ENCODE data around the gene DOHH.

DOHH gene

GRCh38 chr19:3516675-3517207 lies 16.3 kb upstream of the DOHH start:
- H3K4me3 ChIP-seq (ENCODE audit: low read length): no peak overlapping the region
- no peak overlapping the region for H3K27ac ChIP-seq (ENCODE audit: low read depth, low read length)
- H3K27me3 ChIP-seq (ENCODE audit: insufficient read depth, low read length): no peaks in the 10 kb centered on the region
- H3K36me3 ChIP-seq (ENCODE audit: insufficient read depth, low read length): peaks cover 4% of the 10 kb centered on the region; the same call in 1 of the 2 replicates
- H3K9me3 ChIP-seq (ENCODE audit: insufficient read depth, low read depth, low read length): no peaks in the 10 kb centered on the region
- no peak overlapping the region for H3K9ac ChIP-seq (ENCODE audit: low read depth, low read length)
- 92% methylated on average over 15 of the region's 15 CpGs for WGBS
- H3K4me1 ChIP-seq (ENCODE audit: insufficient read depth, low read length): peaks cover 19% of the 10 kb centered on the region

GRCh38 chr19:3515891-3516422 lies 15.5 kb upstream of the DOHH start:
- Histone ChIP-seq H3K27me3 (ENCODE audit: insufficient read depth, low read length) (no peaks in the 10 kb centered on the region), H3K9ac (ENCODE audit: low read depth, low read length) (no peak overlapping the region), H3K36me3 (ENCODE audit: insufficient read depth, low read length) (peaks cover 4% of the 10 kb centered on the region; the same call in 1 of the 2 replicates), H3K4me3 (ENCODE audit: low read length) (no peak overlapping the region), H3K27ac (ENCODE audit: low read depth, low read length) (no peak overlapping the region), H3K9me3 (ENCODE audit: insufficient read depth, low read depth, low read length) (no peaks in the 10 kb centered on the region), H3K4me1 (ENCODE audit: insufficient read depth, low read length) (peaks cover 19% of the 10 kb centered on the region)
- WGBS: 89% methylated on average over 15 of the region's 15 CpGs

- Histone ChIP-seq H3K27ac (ENCODE audit: low read depth, low read length) (no peak overlapping the region), H3K9me3 (ENCODE audit: insufficient read depth, low read depth, low read length) (no peaks in the 10 kb centered on the region), H3K27me3 (ENCODE audit: insufficient read depth, low read length) (no peaks in the 10 kb centered on the region), H3K36me3 (ENCODE audit: insufficient read depth, low read length) (0 out of 2 replicates have a peak, but pooled peaks cover 8% of the 10 kb centered on the region), H3K9ac (ENCODE audit: low read depth, low read length) (no peak overlapping the region), H3K4me3 (ENCODE audit: low read length) (no peak overlapping the region), H3K4me1 (ENCODE audit: insufficient read depth, low read length) (peaks cover 19% of the 10 kb centered on the region)
- WGBS: 89% methylated on average over 12 of the region's 12 CpGs
Observed at GRCh38 chr19:3514930-3515329, 14.5 kb upstream of the DOHH start.

- Histone ChIP-seq H3K9ac (ENCODE audit: low read depth, low read length) (no peak overlapping the region; the same call in 1 of the 2 replicates), H3K27me3 (ENCODE audit: insufficient read depth, low read length) (no peaks in the 10 kb centered on the region), H3K27ac (ENCODE audit: low read depth, low read length) (no peak overlapping the region), H3K4me1 (ENCODE audit: insufficient read depth, low read length) (peaks cover 8% of the 10 kb centered on the region), H3K9me3 (ENCODE audit: insufficient read depth, low read depth, low read length) (no peaks in the 10 kb centered on the region), H3K4me3 (ENCODE audit: low read length) (no peak overlapping the region), H3K36me3 (ENCODE audit: insufficient read depth, low read length) (peaks cover 19% of the 10 kb centered on the region; the same call in 1 of the 2 replicates)
- 93% methylated on average over 23 of the region's 23 CpGs for WGBS
Observed at GRCh38 chr19:3513229-3514140, 13.0 kb upstream of the DOHH start.

- Histone ChIP-seq H3K36me3 (ENCODE audit: insufficient read depth, low read length) (peaks cover 19% of the 10 kb centered on the region; the same call in 1 of the 2 replicates), H3K4me3 (ENCODE audit: low read length) (no peak overlapping the region), H3K9ac (ENCODE audit: low read depth, low read length) (no peak overlapping the region), H3K4me1 (ENCODE audit: insufficient read depth, low read length) (0 out of 2 replicates have a peak, but pooled peaks cover 1% of the 10 kb centered on the region), H3K27me3 (ENCODE audit: insufficient read depth, low read length) (no peaks in the 10 kb centered on the region), H3K9me3 (ENCODE audit: insufficient read depth, low read depth, low read length) (no peaks in the 10 kb centered on the region), H3K27ac (ENCODE audit: low read depth, low read length) (no peak overlapping the region)
- WGBS: 92% methylated on average over 17 of the region's 17 CpGs
Observed at GRCh38 chr19:3512562-3513228, 12.2 kb upstream of the DOHH start.

GRCh38 chr19:3511506-3512251 lies 11.2 kb upstream of the DOHH start:
- Histone ChIP-seq H3K27ac (ENCODE audit: low read depth, low read length) (no peak overlapping the region), H3K36me3 (ENCODE audit: insufficient read depth, low read length) (peaks cover 19% of the 10 kb centered on the region; the same call in 1 of the 2 replicates), H3K4me3 (ENCODE audit: low read length) (no peak overlapping the region), H3K9ac (ENCODE audit: low read depth, low read length) (no peak overlapping the region), H3K9me3 (ENCODE audit: insufficient read depth, low read depth, low read length) (no peaks in the 10 kb centered on the region), H3K4me1 (ENCODE audit: insufficient read depth, low read length) (peaks cover 2% of the 10 kb centered on the region; the same call in 1 of the 2 replicates), H3K27me3 (ENCODE audit: insufficient read depth, low read length) (no peaks in the 10 kb centered on the region)
- 95% methylated on average over 26 of the region's 26 CpGs for WGBS

- Histone ChIP-seq H3K9ac (ENCODE audit: low read depth, low read length) (no peak overlapping the region), H3K36me3 (ENCODE audit: insufficient read depth, low read length) (peaks cover 19% of the 10 kb centered on the region; the same call in 1 of the 2 replicates), H3K27ac (ENCODE audit: low read depth, low read length) (no peak overlapping the region), H3K9me3 (ENCODE audit: insufficient read depth, low read depth, low read length) (no peaks in the 10 kb centered on the region), H3K4me3 (ENCODE audit: low read length) (no peak overlapping the region), H3K27me3 (ENCODE audit: insufficient read depth, low read length) (no peaks in the 10 kb centered on the region), H3K4me1 (ENCODE audit: insufficient read depth, low read length) (peaks cover 2% of the 10 kb centered on the region; the same call in 1 of the 2 replicates)
- 94% methylated on average over 22 of the region's 22 CpGs for WGBS
Observed at GRCh38 chr19:3510727-3511126, 10.3 kb upstream of the DOHH start.

GRCh38 chr19:3509566-3509989 lies 9.1 kb upstream of the DOHH start:
- no peak overlapping the region for H3K9ac ChIP-seq (ENCODE audit: low read depth, low read length)
- 94% methylated on average over 15 of the region's 15 CpGs for WGBS

GRCh38 chr19:3508771-3509535 lies 8.5 kb upstream of the DOHH start:
- Histone ChIP-seq H3K36me3 (ENCODE audit: insufficient read depth, low read length) (peaks cover 19% of the 10 kb centered on the region; the same call in 1 of the 2 replicates), H3K27ac (ENCODE audit: low read depth, low read length) (no peak overlapping the region)

More at GRCh38 chr19:3509566-3509989, 9.1 kb upstream of the DOHH start:
- Histone ChIP-seq H3K4me1 (ENCODE audit: insufficient read depth, low read length) (peaks cover 2% of the 10 kb centered on the region; the same call in 1 of the 2 replicates), H3K9me3 (ENCODE audit: insufficient read depth, low read depth, low read length) (no peaks in the 10 kb centered on the region), H3K27ac (ENCODE audit: low read depth, low read length) (no peak overlapping the region), H3K36me3 (ENCODE audit: insufficient read depth, low read length) (peaks cover 19% of the 10 kb centered on the region; the same call in 1 of the 2 replicates), H3K4me3 (ENCODE audit: low read length) (no peak overlapping the region), H3K27me3 (ENCODE audit: insufficient read depth, low read length) (no peaks in the 10 kb centered on the region)

More at GRCh38 chr19:3508771-3509535, 8.5 kb upstream of the DOHH start:
- 95% methylated on average over 23 of the region's 23 CpGs for WGBS
- Histone ChIP-seq H3K4me3 (ENCODE audit: low read length) (no peak overlapping the region), H3K27me3 (ENCODE audit: insufficient read depth, low read length) (no peaks in the 10 kb centered on the region), H3K4me1 (ENCODE audit: insufficient read depth, low read length) (peaks cover 2% of the 10 kb centered on the region; the same call in 1 of the 2 replicates), H3K9ac (ENCODE audit: low read depth, low read length) (no peak overlapping the region), H3K9me3 (ENCODE audit: insufficient read depth, low read depth, low read length) (no peaks in the 10 kb centered on the region)

All from HUES64 (cell line).